HEK293 (cell line): Measurements from ENCODE around the gene SIRT7.

Source experiments
- CTCF ChIA-PET: fragments of 350-600 bp; formaldehyde crosslinking; extraction: SDS; loops from one replicate; lab custom pipeline; 2021; ENCODE audit warnings: antibody characterized with exemption; lab: Yijun Ruan, JAX
- POLR2A ChIA-PET: fragments of 300-600 bp; formaldehyde crosslinking; extraction: SDS; loops from one replicate; lab custom pipeline; 2020; ENCODE audit warnings: antibody characterized with exemption, inconsistent platforms; lab: Yijun Ruan, JAX
- H3K27ac ChIP-seq: fragments of 200-500 bp; sonication (Bioruptor generic); 2 replicates; pipeline ENCODE4 v1.5.1; 2014; ENCODE audit warnings: low read depth, low read length, control low read depth, inconsistent platforms; ENCODE audit errors: extremely low read depth
- H3K36me3 ChIP-seq, 2 experiments: fragments of 200-500 bp in 1 of 2; sonication (Bioruptor generic) in 1 of 2; 1 replicate in 1 of 2; 2 replicates in 1 of 2; pipeline ENCODE4 v1.5.1; 2014 to 2017; ENCODE audit warnings: inconsistent platforms in 2 of 2, low read length in 2 of 2; ENCODE audit not compliant: control insufficient read depth in 2 of 2, insufficient read depth in 1 of 2
- H3K4me1 ChIP-seq: fragments of 200-500 bp; sonication (Bioruptor generic); 2 replicates; pipeline ENCODE4 v1.5.1; 2014; ENCODE audit warnings: mild to moderate bottlenecking, low read length, inconsistent platforms; ENCODE audit not compliant: control insufficient read depth, insufficient read depth
- H3K4me3 ChIP-seq: 2 replicates; pipeline ENCODE4 v1.5.1; 2011; ENCODE audit warnings: low read depth, mild to moderate bottlenecking, control low read depth, low read length, moderate library complexity
- H3K9me3 ChIP-seq: fragments of 200-500 bp; sonication (Bioruptor generic); 2 replicates; pipeline ENCODE4 v1.5.1; 2014; ENCODE audit warnings: low read depth, low read length, inconsistent platforms; ENCODE audit not compliant: control insufficient read depth, insufficient read depth
- BCL11B ChIP-seq: fragments of 450-650 bp; formaldehyde crosslinking; IDR thresholded peaks from 2 replicates; pipeline ENCODE4 v1.5.1; 2016; ENCODE audit warnings: low read depth, missing biosample characterization, missing genetic modification characterization
- GLIS2 ChIP-seq: fragments of 450-650 bp; formaldehyde crosslinking; IDR thresholded peaks from 2 replicates; pipeline ENCODE4 v1.5.1; 2016; ENCODE audit warnings: missing biosample characterization, missing genetic modification characterization
- KLF16 ChIP-seq: fragments of 450-650 bp; formaldehyde crosslinking; IDR thresholded peaks from 2 replicates; pipeline ENCODE4 v1.5.1; 2017; ENCODE audit warnings: missing biosample characterization, missing genetic modification characterization
- PBX3 ChIP-seq: sonication (generic); formaldehyde crosslinking; IDR thresholded peaks from 2 replicates; pipeline ENCODE4 v1.8.1; 2022; ENCODE audit warnings: mild to moderate bottlenecking, moderate library complexity, missing genetic modification reagents
- ZBTB26 ChIP-seq: fragments of 450-650 bp; formaldehyde crosslinking; optimal IDR thresholded peaks from 2 replicates; pipeline ENCODE3; 2016; ENCODE audit warnings: missing biosample characterization, mild to moderate bottlenecking, missing genetic modification characterization
- ZBTB7A ChIP-seq: fragments of 450-650 bp; formaldehyde crosslinking; IDR thresholded peaks from 2 replicates; pipeline ENCODE4 v1.5.1; 2016; ENCODE audit warnings: low read depth, missing biosample characterization, missing genetic modification characterization
- ZFP37 ChIP-seq: fragments of 450-650 bp; formaldehyde crosslinking; IDR thresholded peaks from 2 replicates; pipeline ENCODE4 v1.5.1; 2016; ENCODE audit warnings: missing biosample characterization, missing genetic modification characterization
- ZNF114 ChIP-seq: fragments of 450-650 bp; formaldehyde crosslinking; IDR thresholded peaks from 2 replicates; pipeline ENCODE4 v1.5.0; 2017; ENCODE audit warnings: missing biosample characterization, missing genetic modification characterization
- ZNF174 ChIP-seq: fragments of 450-650 bp; formaldehyde crosslinking; IDR thresholded peaks from 2 replicates; pipeline ENCODE4 v1.5.0; 2017; ENCODE audit warnings: missing biosample characterization, mild to moderate bottlenecking, missing genetic modification characterization
- ZNF2 ChIP-seq: fragments of 450-650 bp; formaldehyde crosslinking; IDR thresholded peaks from 2 replicates; pipeline ENCODE4 v1.5.1; 2016; ENCODE audit warnings: missing biosample characterization, missing genetic modification characterization
- ZNF211 ChIP-seq: fragments of 450-650 bp; formaldehyde crosslinking; IDR thresholded peaks from 2 replicates; pipeline ENCODE4 v1.5.1; 2016; ENCODE audit warnings: low read depth, missing biosample characterization, missing genetic modification characterization
- ZNF214 ChIP-seq: fragments of 450-650 bp; formaldehyde crosslinking; IDR thresholded peaks from 2 replicates; pipeline ENCODE4 v1.5.1; 2017; ENCODE audit warnings: missing biosample characterization, mild to moderate bottlenecking, missing genetic modification characterization, borderline replicate concordance
- ZNF221 ChIP-seq: fragments of 450-650 bp; formaldehyde crosslinking; IDR thresholded peaks from 2 replicates; pipeline ENCODE4 v1.5.1; 2017; ENCODE audit warnings: missing biosample characterization, missing genetic modification characterization, borderline replicate concordance
- ZNF362 ChIP-seq: fragments of 450-650 bp; formaldehyde crosslinking; IDR thresholded peaks from 2 replicates; pipeline ENCODE4 v1.5.1; 2016; ENCODE audit warnings: missing biosample characterization, missing genetic modification characterization
- ZNF366 ChIP-seq: fragments of 450-650 bp; formaldehyde crosslinking; conservative IDR thresholded peaks from 2 replicates; pipeline ENCODE4 v1.5.1; 2016; ENCODE audit warnings: missing biosample characterization, missing genetic modification characterization
- ZNF404 ChIP-seq: fragments of 450-650 bp; formaldehyde crosslinking; IDR thresholded peaks from 2 replicates; pipeline ENCODE4 v1.5.1; 2017; ENCODE audit warnings: missing biosample characterization, missing genetic modification characterization
- ZNF423 ChIP-seq: fragments of 450-650 bp; formaldehyde crosslinking; IDR thresholded peaks from 2 replicates; pipeline ENCODE4 v1.5.1; 2016; ENCODE audit warnings: missing biosample characterization, missing genetic modification characterization
- ZNF473 ChIP-seq: fragments of 450-650 bp; formaldehyde crosslinking; IDR thresholded peaks from 2 replicates; pipeline ENCODE4 v1.5.1; 2017; ENCODE audit warnings: missing biosample characterization, missing genetic modification characterization
- ZNF510 ChIP-seq: fragments of 450-650 bp; formaldehyde crosslinking; IDR thresholded peaks from 2 replicates; pipeline ENCODE4 v1.5.1; 2018; ENCODE audit warnings: mild to moderate bottlenecking, missing genetic modification characterization, missing biosample characterization; ENCODE audit not compliant: insufficient replicate concordance
- ZNF518A ChIP-seq: fragments of 450-650 bp; formaldehyde crosslinking; conservative IDR thresholded peaks from 2 replicates; pipeline ENCODE4 v1.5.1; 2016; ENCODE audit warnings: low read depth, missing biosample characterization, missing genetic modification characterization
- ZNF670 ChIP-seq: fragments of 450-650 bp; formaldehyde crosslinking; IDR thresholded peaks from 2 replicates; pipeline ENCODE4 v1.5.1; 2016; ENCODE audit warnings: missing biosample characterization, missing genetic modification characterization, low read depth
- ZNF677 ChIP-seq: fragments of 450-650 bp; IDR thresholded peaks from 2 replicates; pipeline ENCODE4 v1.5.0; 2018; ENCODE audit warnings: missing biosample characterization, mild to moderate bottlenecking, missing genetic modification characterization, moderate library complexity
- ZNF707 ChIP-seq: fragments of 450-650 bp; formaldehyde crosslinking; IDR thresholded peaks from 2 replicates; pipeline ENCODE4 v1.5.1; 2016; ENCODE audit warnings: missing biosample characterization, missing genetic modification characterization
- ZSCAN18 ChIP-seq: fragments of 450-650 bp; formaldehyde crosslinking; IDR thresholded peaks from 2 replicates; pipeline ENCODE4 v1.5.1; 2016; ENCODE audit warnings: missing biosample characterization, missing genetic modification characterization

The SIRT7 gene

GRCh38 chr17:81960130-81960958 is 42.4 kb upstream of the SIRT7 start (continued):
- TF ChIP-seq ZBTB7A (0 out of 2 replicates have a peak, but pooled peaks have one; percentile 25), ZSCAN18 (tag by site-specific recombination) (no peak), ZNF114 (no peak), ZNF670 (tag by site-specific recombination) (no peak), ZNF677 (tag by site-specific recombination) (no peak), KLF16 (tag by site-specific recombination) (no peak), ZBTB26 (tag by site-specific recombination) (peak; percentile 61)

- Histone ChIP-seq H3K9me3 (no peaks in the 10 kb centered on the region), H3K27ac (peak overlapping the region; percentile 31; the same call in 1 of the 2 replicates), H3K4me3 (peak overlapping the region; percentile 20), H3K4me1 (peaks cover 4% of the 10 kb centered on the region; the same call in 1 of the 2 replicates), H3K36me3 (no peaks in the 10 kb centered on the region)
- CTCF ChIA-PET, result interaction anchor here (0.6 to 3.0 kb wide), 49 partner anchors 9 to 1207 kb away, joined by 3 to 105 read pairs (median 4); partner anchors contain the start of genes ASPSCR1, CENPX, DCXR and LRRC45
- POLR2A ChIA-PET, result interaction anchor here (0.7 to 2.3 kb wide), 12 partner anchors 18 to 147 kb away, joined by 3 to 16 read pairs (median 4); partner anchors contain the start of genes ASPSCR1, CENPX, DCXR and FASN
- TF ChIP-seq ZNF473 (tag by site-specific recombination) (no peak), ZNF221 (tag by site-specific recombination) (no peak), ZNF211 (tag by site-specific recombination) (no peak), ZNF404 (tag by site-specific recombination) (no peak), ZNF518A (tag by site-specific recombination) (no peak), ZNF214 (tag by site-specific recombination) (no peak), PBX3 (CRISPR knock-in tag) (peak; percentile 76; the same call in 1 of the 2 replicates), BCL11B (tag by site-specific recombination) (no peak), ZNF174 (tag by site-specific recombination) (no peak), ZNF2 (tag by site-specific recombination) (no peak), GLIS2 (tag by site-specific recombination) (0 out of 2 replicates have a peak, but pooled peaks have one; percentile 18), ZNF362 (tag by site-specific recombination) (no peak), ZNF510 (no peak), ZNF423 (0 out of 2 replicates have a peak, but pooled peaks have one; percentile 22), ZNF366 (tag by site-specific recombination) (no peak), ZNF707 (tag by site-specific recombination) (no peak), ZFP37 (no peak)
Measured at GRCh38 chr17:81959362-81960129, 41.6 kb upstream of the SIRT7 start.
